Gastroesophageal sphincter (tissue), 4 donors: ENCODE measurements around the gene SPINK8. TPM values are rescaled to one million over a fixed set of nuclear protein-coding genes. Genes with fewer than 3 reads are reported as not detected.
"Not testable (repeated sequence)": the region's sequence is repeated elsewhere in the genome, so short reads cannot be mapped to it uniquely, and the experiment has no call there.

ENCODE experiments used
- ATAC-seq: fragments of 150-250 bp; one replicate; pipeline ENCODE4 v1.9.1; 2016; ENCODE audit warnings: mild to moderate bottlenecking, moderate library complexity
- H3K27ac ChIP-seq, 4 donors: fragments of 200-600 bp; sonication (generic) in 3 of 4; 1 replicate in 3 of 4; 2 replicates in 1 of 4; pipeline ENCODE4 v1.5.1; 2016 to 2019
- H3K27me3 ChIP-seq: fragments of 200-600 bp; sonication (generic); one replicate; pipeline ENCODE4 v1.5.1; 2019
- H3K36me3 ChIP-seq, 2 donors: fragments of 200-600 bp; sonication (generic); one replicate each; pipeline ENCODE4 v1.5.1; 2019; ENCODE audit warnings: control low read depth in 1 of 2
- H3K4me1 ChIP-seq, 3 donors: fragments of 200-600 bp; sonication (generic); 1 replicate in 2 of 3; 2 replicates in 1 of 3; pipeline ENCODE4 v1.5.1; 2016 to 2019; ENCODE audit warnings: control low read depth in 2 of 3
- H3K4me3 ChIP-seq, 2 donors: fragments of 200-600 bp; sonication (generic); one replicate each; pipeline ENCODE4 v1.5.1; 2019; ENCODE audit warnings: mild to moderate bottlenecking in 1 of 2, moderate library complexity in 1 of 2
- H3K9me3 ChIP-seq, 3 donors: fragments of 200-600 bp; sonication (generic); one replicate each; pipeline ENCODE4 v1.5.1; 2017 to 2019; ENCODE audit warnings: control low read depth in 2 of 3
- CTCF ChIP-seq, 4 experiments: fragments of 200-600 bp in 2 of 4; fragments of 450-650 bp in 2 of 4; sonication (generic) in 1 of 4; IDR thresholded peaks; one replicate each; pipeline ENCODE4 v1.5.1; 2017 to 2019; ENCODE audit warnings: antibody characterized with exemption in 4 of 4, mild to moderate bottlenecking in 2 of 4, moderate library complexity in 2 of 4
- EP300 ChIP-seq: sonication (generic); formaldehyde crosslinking; IDR thresholded peaks from one replicate; pipeline ENCODE4 v1.6.1; 2017; ENCODE audit warnings: antibody characterized with exemption, mild to moderate bottlenecking
- POLR2A ChIP-seq, 2 donors: fragments of 450-650 bp; IDR thresholded peaks; one replicate each; pipeline ENCODE4 v1.6.1; 2017; ENCODE audit warnings: antibody characterized with exemption in 2 of 2, mild to moderate bottlenecking in 2 of 2, moderate library complexity in 1 of 2
- POLR2AphosphoS5 ChIP-seq: sonication (generic); formaldehyde crosslinking; IDR thresholded peaks from one replicate; pipeline ENCODE4 v1.6.1; 2017; ENCODE audit warnings: antibody characterized with exemption
- WGBS, 2 donors: methylation state at CpG; one replicate each; pipeline ENCODE4 v1.1.5; 2018; ENCODE audit warnings: low coverage in 1 of 2; 5-methylcytosine and 5-hydroxymethylcytosine counted together
- total RNA-seq, 4 donors: library from RNA; depleted of rRNA; stranded (reverse); fragments of >200 nt; gene quantifications; one replicate each; pipeline ENCODE4 v1.1.0, GENCODE V29; 2016

SPINK8 gene
- total RNA-seq = not detected

GRCh38 chr3:48333346-48334245 is at the start of gene SPINK8:
TSS of gene SPINK8 (minus strand) at chr3:48333661. CDS start at chr3:48328341, 5,320 bp downstream.
- not testable (repeated sequence) for H3K4me3 ChIP-seq, ATAC-seq, H3K9me3 ChIP-seq, H3K27ac ChIP-seq, H3K36me3 ChIP-seq, H3K4me1 ChIP-seq
- peaks cover 14% of the 10 kb centered on the region for H3K27me3 ChIP-seq
- WGBS, 2 donors = 63 to 80% methylated on average over 6 to 14 of the region's 15 CpGs

GRCh38 chr3:48372862-48373435 is 39.5 kb upstream of the SPINK8 start:
- Histone ChIP-seq H3K36me3 (no peaks in the 10 kb centered on the region), H3K27me3 (no peaks in the 10 kb centered on the region), H3K4me3 (no peak overlapping the region), H3K9me3 (no peaks in the 10 kb centered on the region), H3K27ac (no peak overlapping the region), H3K4me1 (no peaks in the 10 kb centered on the region)
- no peak for ATAC-seq
- 53 to 88% methylated on average over 2 to 4 of the region's 5 CpGs for WGBS, 2 donors
- TF ChIP-seq CTCF (IDR thresholded peaks at IDR 0.05) (no peak), EP300 (no peak), POLR2A (IDR thresholded peaks at IDR 0.05) (no peak), POLR2AphosphoS5 (no peak)

DNA sequence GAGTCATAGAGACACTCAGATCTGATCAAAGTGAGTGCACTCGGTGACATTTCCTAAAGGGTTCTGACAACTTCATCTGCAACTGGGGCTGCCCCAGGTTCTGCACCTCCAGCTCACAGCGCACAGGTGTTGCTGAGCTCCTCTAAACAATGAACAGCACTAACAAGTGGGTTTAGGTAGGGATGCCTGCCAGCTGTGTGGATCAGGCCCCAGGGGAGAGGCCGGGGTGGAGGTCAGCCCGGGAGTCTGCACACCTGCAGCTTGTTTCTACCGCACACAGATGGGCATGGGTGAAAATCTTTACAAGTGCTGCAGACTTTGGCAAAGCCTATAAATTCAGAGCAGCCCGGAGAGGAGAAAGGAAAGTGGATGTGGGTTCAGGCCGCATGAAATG is 38.9 kb upstream of the SPINK8 start:
- WGBS, 2 donors = 73 to 88% methylated on average over 1 to 3 of the region's 7 CpGs
- TF ChIP-seq POLR2AphosphoS5 (no peak), CTCF (IDR thresholded peaks at IDR 0.05) (no peak), EP300 (no peak), POLR2A (IDR thresholded peaks at IDR 0.05) (no peak)
- Histone ChIP-seq H3K4me1 (no peaks in the 10 kb centered on the region), H3K27me3 (no peaks in the 10 kb centered on the region), H3K27ac (no peak overlapping the region), H3K4me3 (no peak overlapping the region), H3K36me3 (no peaks in the 10 kb centered on the region), H3K9me3 (no peaks in the 10 kb centered on the region)
- ATAC-seq = no peak

- ATAC-seq = no peak
- 78 to 89% methylated on average over 3 to 5 of the region's 11 CpGs for WGBS, 2 donors
- Histone ChIP-seq H3K36me3 (no peaks in the 10 kb centered on the region), H3K27me3 (no peaks in the 10 kb centered on the region), H3K9me3 (no peaks in the 10 kb centered on the region), H3K4me1 (no peaks in the 10 kb centered on the region), H3K4me3 (no peak within 1 kb of the TSS), H3K27ac (no peak within 1 kb of the TSS)
- TF ChIP-seq EP300 = no peak
These were observed 38.4 kb upstream of the SPINK8 start, which contains the start of gene FBXW12 for GRCh38 chr3:48371651-48372376. TSS of gene FBXW12 (plus strand) at chr3:48372219. CDS start at chr3:48372768, 549 bp downstream.

DNA sequence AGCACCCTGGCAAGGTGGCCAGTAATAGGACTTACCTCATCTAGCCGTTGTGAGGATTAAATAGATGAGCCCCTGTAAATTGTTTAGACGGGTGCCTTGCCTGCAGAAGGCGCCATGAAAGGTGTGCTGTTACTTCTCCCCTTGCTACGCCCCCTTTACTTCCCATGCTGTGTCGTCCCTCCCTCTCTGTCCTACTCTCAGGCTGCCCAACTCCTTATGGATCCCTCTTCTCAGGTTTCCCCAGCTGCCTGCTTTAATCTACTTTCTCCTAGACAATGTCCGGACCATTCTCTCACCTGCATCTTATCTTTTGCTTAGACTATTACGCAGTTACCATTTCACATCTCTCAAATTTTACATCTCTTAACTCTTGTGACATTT is 36.9 kb upstream of the SPINK8 start:
- no peaks in the 10 kb centered on the region for H3K36me3 ChIP-seq
- H3K9me3 ChIP-seq = no peaks in the 10 kb centered on the region
- no peaks in the 10 kb centered on the region for H3K27me3 ChIP-seq
- 46 to 73% methylated on average over 5 to 7 of the region's 7 CpGs for WGBS, 2 donors
- no peak overlapping the region for H3K4me3 ChIP-seq
- no peak for TF ChIP-seq POLR2AphosphoS5
- TF ChIP-seq EP300 = no peak
- no peak for TF ChIP-seq CTCF (IDR thresholded peaks at IDR 0.05)
- TF ChIP-seq POLR2A (IDR thresholded peaks at IDR 0.05) = no peak
- no peaks in the 10 kb centered on the region for H3K4me1 ChIP-seq
- H3K27ac ChIP-seq = no peak overlapping the region
- no peak for ATAC-seq
